K562 (cell line): ENCODE data around the gene CACNA1E. TPM values are rescaled to one million over a fixed set of nuclear protein-coding genes. Genes with fewer than 3 reads are reported as not detected.

Source experiments
- ATAC-seq: fragments of 200-7000 bp; cut with Tn5 transposase; 3 replicates; pipeline ENCODE4 v1.9.1; 2020; ENCODE audit warnings: moderate library complexity
- BruUV-seq: library from RNA; stranded (reverse); fragments of 400-500 nt; replicated peaks from 2 replicates; lab custom pipeline; 2021; lab: Mats Ljungman, UMichigan
- CTCF ChIA-PET: fragments of 300-600 bp; formaldehyde crosslinking; extraction: SDS; loops from one replicate; lab custom pipeline; 2021; ENCODE audit warnings: low intra/inter-chr PET ratio; lab: Yijun Ruan, JAX
- POLR2A ChIA-PET: fragments of 300-600, 350-650 bp; sonication (Branson Sonifier 250); formaldehyde crosslinking; extraction: SDS; loops from one replicate; lab custom pipeline; 2021; ENCODE audit warnings: antibody characterized with exemption, inconsistent platforms; lab: Yijun Ruan, JAX
- DNase-seq, 4 experiments: peaks; one replicate each; pipeline versions ENCODE4 v3.0.0 to v3.0.0-alpha.2; 2011 to 2018; ENCODE audit warnings: low spot score in 3 of 4, mixed read lengths in 3 of 4; ENCODE audit errors: extremely low read depth in 1 of 4
- FAIRE-seq: peaks from 2 replicates; lab custom pipeline; 2011; peaks lifted over from hg19 to GRCh38; lab: Jason Lieb, UNC
- H2AFZ ChIP-seq: 2 replicates; pipeline ENCODE4 v1.6.0; 2011; ENCODE audit warnings: low read depth, low read length, control low read depth, inconsistent platforms
- H3K27ac ChIP-seq: fragments of 200-600 bp; 3 replicates; pipeline ENCODE4 v1.8.0; 2011; ENCODE audit warnings: low read depth, mild to moderate bottlenecking, control low read depth, inconsistent platforms, low read length, moderate library complexity, mixed read lengths; ENCODE audit errors: extremely low read depth
- H3K27me3 ChIP-seq, 2 experiments: fragments of 300-600 bp in 1 of 2; 2 replicates in 1 of 2; 3 replicates in 1 of 2; pipeline versions ENCODE4 v1.6.0 to v1.8.0; 2011; ENCODE audit warnings: inconsistent platforms in 2 of 2, low read length in 2 of 2, mild to moderate bottlenecking in 1 of 2, mixed read lengths in 1 of 2, moderate library complexity in 1 of 2; ENCODE audit not compliant: control insufficient read depth in 2 of 2, insufficient read depth in 2 of 2
- H3K36me3 ChIP-seq: fragments of 300-600 bp; 3 replicates; pipeline ENCODE4 v1.8.0; 2011; ENCODE audit warnings: mild to moderate bottlenecking, low read length, inconsistent platforms; ENCODE audit not compliant: control insufficient read depth, insufficient read depth
- H3K4me1 ChIP-seq, 2 experiments: fragments of 200-600 bp in 1 of 2; replicated peaks in 1 of 2; 2 replicates in 1 of 2; 3 replicates in 1 of 2; pipeline versions ENCODE4 v1.5.1 to v1.8.0; 2011; ENCODE audit warnings: inconsistent platforms in 2 of 2, low read length in 2 of 2, mild to moderate bottlenecking in 1 of 2, mixed read lengths in 1 of 2, moderate library complexity in 1 of 2; ENCODE audit not compliant: control insufficient read depth in 2 of 2, insufficient read depth in 2 of 2
- H3K4me2 ChIP-seq: 2 replicates; pipeline ENCODE4 v1.6.1; 2011; ENCODE audit warnings: low read length, control low read depth, inconsistent platforms, mixed read lengths; ENCODE audit not compliant: insufficient read depth
- H3K4me3 ChIP-seq: fragments of 200-600 bp; sonication (generic), shearing (Covaris generic); 2 replicates; pipeline ENCODE4 v1.5.1; 2016; ENCODE audit warnings: control low read depth, inconsistent platforms
- H3K79me2 ChIP-seq: fragments of 200-600 bp; 3 replicates; pipeline ENCODE4 v1.8.0; 2011; ENCODE audit warnings: low read length, inconsistent platforms; ENCODE audit not compliant: control insufficient read depth, insufficient read depth
- H3K9ac ChIP-seq, 2 experiments: 2 replicates each; pipeline versions ENCODE4 v1.6.0 to v1.6.1; 2011; ENCODE audit warnings: low read depth in 2 of 2, low read length in 2 of 2, control low read depth in 1 of 2, inconsistent platforms in 1 of 2, mild to moderate bottlenecking in 1 of 2, mixed read lengths in 1 of 2; ENCODE audit not compliant: insufficient read depth in 1 of 2
- H3K9me1 ChIP-seq: one replicate; pipeline ENCODE4 v1.6.0; 2011; ENCODE audit warnings: inconsistent platforms, mild to moderate bottlenecking, low read length, moderate library complexity; ENCODE audit not compliant: control insufficient read depth, insufficient read depth
- H3K9me3 ChIP-seq: replicated peaks from 2 replicates; pipeline ENCODE4 v1.5.1; 2011; ENCODE audit warnings: low read depth, low read length, inconsistent platforms; ENCODE audit not compliant: control insufficient read depth, insufficient read depth
- H4K20me1 ChIP-seq: replicated peaks from 2 replicates; pipeline ENCODE4 v1.6.1; 2011; ENCODE audit warnings: low read length, inconsistent platforms, mixed read lengths; ENCODE audit not compliant: control insufficient read depth, insufficient read depth
- ASH1L ChIP-seq: fragments of 450-650 bp; IDR thresholded peaks from 2 replicates; pipeline ENCODE4 v1.6.1; 2018; ENCODE audit warnings: borderline replicate concordance, mild to moderate bottlenecking, low read depth; ENCODE audit not compliant: partially characterized antibody
- E4F1 ChIP-seq: fragments of 250-450 bp; sonication (Bioruptor Pico); IDR thresholded peaks from 2 replicates; pipeline ENCODE4 v1.5.0; 2021; ENCODE audit warnings: mild to moderate bottlenecking, borderline replicate concordance
- ETV1 ChIP-seq: fragments of 450-650 bp; conservative IDR thresholded peaks from 2 replicates; pipeline ENCODE4 v1.6.1; 2016; ENCODE audit warnings: missing genetic modification characterization, control low read depth, low read depth, missing compliant biosample characterization
- FOXA1 ChIP-seq: fragments of 450-650 bp; IDR thresholded peaks from 2 replicates; pipeline ENCODE4 v1.6.1; 2016; ENCODE audit warnings: mild to moderate bottlenecking, borderline replicate concordance
- FOXJ2 ChIP-seq: fragments of 200-800 bp; sonication (Bioruptor generic); IDR thresholded peaks from 2 replicates; pipeline ENCODE4 v1.6.1; 2016; ENCODE audit warnings: missing genetic modification characterization, missing compliant biosample characterization
- HDAC1 ChIP-seq, 2 experiments: fragments of 450-650 bp; IDR thresholded peaks; 2 replicates each; pipeline ENCODE4 v1.6.1; 2016 to 2017; ENCODE audit warnings: inconsistent platforms in 1 of 2, mild to moderate bottlenecking in 1 of 2, moderate library complexity in 1 of 2
- NFE2 ChIP-seq: IDR thresholded peaks from 2 replicates; pipeline ENCODE4 v1.6.1; 2014; ENCODE audit warnings: antibody characterized with exemption, low read depth
- RFX5 ChIP-seq: IDR thresholded peaks from 2 replicates; pipeline ENCODE4 v1.6.1; 2011; ENCODE audit warnings: low read depth, mild to moderate bottlenecking, improper control_type of control experiment, low read length
- SMARCC2 ChIP-seq: fragments of 450-650 bp; IDR thresholded peaks from 2 replicates; pipeline ENCODE4 v1.6.1; 2017; ENCODE audit warnings: antibody characterized with exemption, moderate library complexity, mild to moderate bottlenecking, low read depth
- TAL1 ChIP-seq: fragments of 450-650 bp; IDR thresholded peaks from 2 replicates; pipeline ENCODE4 v1.6.1; 2016; ENCODE audit warnings: mild to moderate bottlenecking
- YY1 ChIP-seq, 3 experiments: IDR thresholded peaks; 2 replicates each; pipeline ENCODE4 v1.6.1; 2011; ENCODE audit warnings: low read length in 2 of 3, mild to moderate bottlenecking in 2 of 3, moderate library complexity in 2 of 3, borderline replicate concordance in 1 of 3, control low read depth in 1 of 3, low read depth in 1 of 3; ENCODE audit not compliant: insufficient read depth in 3 of 3, insufficient replicate concordance in 2 of 3, control insufficient read depth in 1 of 3, insufficient read length in 1 of 3; ENCODE audit errors: extremely low read depth in 1 of 3
- ZBTB2 ChIP-seq: fragments of 450-650 bp; IDR thresholded peaks from 2 replicates; pipeline ENCODE4 v1.6.1; 2016; ENCODE audit warnings: antibody characterized with exemption
- ZNF217 ChIP-seq: sonication (generic); formaldehyde crosslinking; IDR thresholded peaks from 2 replicates; pipeline ENCODE4 v1.8.0; 2022; ENCODE audit warnings: mild to moderate bottlenecking, missing genetic modification reagents
- ZNF780A ChIP-seq: fragments of 250-450 bp; sonication (Bioruptor Pico); IDR thresholded peaks from 2 replicates; pipeline ENCODE4 v1.5.0; 2021; ENCODE audit warnings: mild to moderate bottlenecking
- in situ Hi-C: fragments of 300-500 bp; cut with MboI; formaldehyde crosslinking; loops from 4 replicates; pipeline ENCODE4 v1.15.0; 2018; ENCODE audit warnings: inconsistent platforms, mixed read lengths
- intact Hi-C: fragments of 100-400 bp; cut with micrococcal nuclease; formaldehyde crosslinking; loops from 2 replicates; pipeline ENCODE4 v1.14.2; 2022
- polyA plus RNA-seq, 8 experiments: library from polyadenylated mRNA; depleted of rRNA in 4 of 8; stranded (reverse) in 5 of 8; unstranded in 3 of 8; fragments of >200 nt; fragmentation: Nextera tagmentation in 2 of 8; fragmentation: Illumina TruSeq in 1 of 8; extraction: Ambion mirVana in 2 of 8; extraction: Trizol in 1 of 8; gene quantifications; 2 replicates each; pipeline versions ENCODE4 v1.2.1 to v1.2.3, GENCODE V29; 2011 to 2014; ENCODE audit warnings: inconsistent platforms in 1 of 8, missing spikeins in 1 of 8
- total RNA-seq, 7 experiments: library from RNA; depleted of rRNA in 6 of 7; stranded (reverse); fragments of >200 nt in 6 of 7; fragmentation: Illumina TruSeq in 2 of 7; extraction: Trizol in 2 of 7; gene quantifications; 2 replicates each; pipeline versions ENCODE4 v1.2.1 to v1.2.3, GENCODE V29; 2011 to 2021; ENCODE audit warnings: low replicate concordance in 1 of 7
- TF ChIP-seq, protein P1 (sequence below): fragments of 450-650 bp; IDR thresholded peaks from 2 replicates; pipeline ENCODE4 v1.6.1; 2016; ENCODE audit warnings: mild to moderate bottlenecking

CACNA1E gene
- total and polyA plus RNA-seq, 9 of the 15 experiments (the other 6 are each of a cell fraction or from before 2014, with no cell fraction given), result under 0.01 to 0.04 TPM; not detected in 7

- TF ChIP-seq FOXA1 (no peak), ZBTB2 (no peak), TAL1 (no peak), RFX5 (no peak), NFE2 (no peak), SMARCC2 (no peak), YY1 (IDR thresholded peaks at IDR 0.05; ENCODE audit: borderline replicate concordance in 1 of 3, control insufficient read depth in 1 of 3, extremely low read depth in 1 of 3, insufficient read depth in 3 of 3, insufficient read length in 1 of 3, insufficient replicate concordance in 2 of 3, low read depth in 1 of 3, low read length in 2 of 3) (no peak), ETV1 (tag) (no peak), HDAC1 (IDR thresholded peaks at IDR 0.05) (no peak), FOXJ2 (tag) (no peak), ZNF217 (CRISPR knock-in tag) (no peak), E4F1 (CRISPR knock-in tag) (no peak), ASH1L (no peak), ZNF780A (CRISPR knock-in tag) (no peak)
- TF ChIP-seq, protein P1, sequence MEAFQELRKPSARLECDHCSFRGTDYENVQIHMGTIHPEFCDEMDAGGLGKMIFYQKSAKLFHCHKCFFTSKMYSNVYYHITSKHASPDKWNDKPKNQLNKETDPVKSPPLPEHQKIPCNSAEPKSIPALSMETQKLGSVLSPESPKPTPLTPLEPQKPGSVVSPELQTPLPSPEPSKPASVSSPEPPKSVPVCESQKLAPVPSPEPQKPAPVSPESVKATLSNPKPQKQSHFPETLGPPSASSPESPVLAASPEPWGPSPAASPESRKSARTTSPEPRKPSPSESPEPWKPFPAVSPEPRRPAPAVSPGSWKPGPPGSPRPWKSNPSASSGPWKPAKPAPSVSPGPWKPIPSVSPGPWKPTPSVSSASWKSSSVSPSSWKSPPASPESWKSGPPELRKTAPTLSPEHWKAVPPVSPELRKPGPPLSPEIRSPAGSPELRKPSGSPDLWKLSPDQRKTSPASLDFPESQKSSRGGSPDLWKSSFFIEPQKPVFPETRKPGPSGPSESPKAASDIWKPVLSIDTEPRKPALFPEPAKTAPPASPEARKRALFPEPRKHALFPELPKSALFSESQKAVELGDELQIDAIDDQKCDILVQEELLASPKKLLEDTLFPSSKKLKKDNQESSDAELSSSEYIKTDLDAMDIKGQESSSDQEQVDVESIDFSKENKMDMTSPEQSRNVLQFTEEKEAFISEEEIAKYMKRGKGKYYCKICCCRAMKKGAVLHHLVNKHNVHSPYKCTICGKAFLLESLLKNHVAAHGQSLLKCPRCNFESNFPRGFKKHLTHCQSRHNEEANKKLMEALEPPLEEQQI, result no peak
- BruUV-seq, result no TSS peak
- Histone ChIP-seq H2AFZ (no peak overlapping the region), H3K27ac (no peak overlapping the region), H3K9me1 (no peaks in the 10 kb centered on the region), H3K27me3 (no peaks in the 10 kb centered on the region), H3K36me3 (no peaks in the 10 kb centered on the region), H3K9ac (no peak overlapping the region), H3K9me3 (no peaks in the 10 kb centered on the region), H3K4me3 (no peak overlapping the region), H3K79me2 (no peaks in the 10 kb centered on the region), H4K20me1 (no peaks in the 10 kb centered on the region), H3K4me1 (no peaks in the 10 kb centered on the region), H3K4me2 (no peak overlapping the region)
- ChIA-PET POLR2A (no interaction called here), CTCF (no interaction called here)
- DNase-seq (no peak), ATAC-seq (no peak), FAIRE-seq (no peak)
- in situ Hi-C loops (no loop called here), intact Hi-C loops (no loop called here)
Measured at GRCh38 chr1:181846681-181847080, 363.4 kb downstream of the CACNA1E start.
